Prostate gland (tissue), 2 donors: ENCODE data around the gene CAMKMT. TPM values are rescaled to one million over a fixed set of nuclear protein-coding genes. Genes with fewer than 3 reads are reported as not detected.

ENCODE experiments used
- DNase-seq: peaks from one replicate; pipeline ENCODE4 v3.0.0-alpha.2; 2019; ENCODE audit warnings: low spot score
- H3K27ac ChIP-seq, 2 donors: fragments of 200-600 bp; sonication (generic); 2 replicates each; pipeline ENCODE4 v1.5.1; 2017 to 2019
- H3K27me3 ChIP-seq: fragments of 200-600 bp; sonication (generic); replicated peaks from 2 replicates; pipeline ENCODE4 v1.5.1; 2019; ENCODE audit not compliant: insufficient read depth
- H3K36me3 ChIP-seq, 2 donors: fragments of 200-600 bp; sonication (generic); 1 replicate in 1 of 2; 2 replicates in 1 of 2; pipeline versions ENCODE4 v1.5.1 to v1.8.1; 2017 to 2019
- H3K4me1 ChIP-seq: fragments of 200-600 bp; sonication (generic); replicated peaks from 2 replicates; pipeline ENCODE4 v1.5.1; 2019
- H3K4me3 ChIP-seq, 2 donors: fragments of 200-600 bp; sonication (generic); 2 replicates each; pipeline ENCODE4 v1.5.1; 2017 to 2019
- H3K9me3 ChIP-seq: fragments of 200-600 bp; sonication (generic); 2 replicates; pipeline ENCODE4 v1.5.1; 2017
- POLR2A ChIP-seq: fragments of 450-650 bp; IDR thresholded peaks from one replicate; pipeline ENCODE4 v1.6.1; 2016; ENCODE audit warnings: antibody characterized with exemption, mild to moderate bottlenecking
- POLR2AphosphoS5 ChIP-seq: sonication (generic); formaldehyde crosslinking; IDR thresholded peaks from one replicate; pipeline ENCODE4 v1.6.1; 2017; ENCODE audit warnings: antibody characterized with exemption
- WGBS: methylation state at CpG from one replicate; pipeline ENCODE4 v1.1.5; 2018; 5-methylcytosine and 5-hydroxymethylcytosine counted together
- intact Hi-C: fragments of 100-400 bp; cut with DNase I; formaldehyde crosslinking; loops from one replicate; pipeline ENCODE4 v1.14.2; 2022
- total RNA-seq, 2 donors: library from RNA; depleted of rRNA; stranded (reverse); fragments of >200 nt; gene quantifications; one replicate each; pipeline ENCODE4 v1.1.0, GENCODE V29; 2016
- TF ChIP-seq, protein P1 (sequence below), 4 experiments: fragments of 200-600 bp in 2 of 4; fragments of 450-650 bp in 2 of 4; sonication (generic) in 2 of 4; IDR thresholded peaks; 1 replicate in 3 of 4; 2 replicates in 1 of 4; pipeline ENCODE4 v1.5.1; 2016 to 2019; ENCODE audit warnings: antibody characterized with exemption in 4 of 4, mild to moderate bottlenecking in 2 of 4, moderate library complexity in 2 of 4

The CAMKMT gene
- total RNA-seq, 2 donors from 2014 or later = 5.4 to 7.6 TPM

DNA sequence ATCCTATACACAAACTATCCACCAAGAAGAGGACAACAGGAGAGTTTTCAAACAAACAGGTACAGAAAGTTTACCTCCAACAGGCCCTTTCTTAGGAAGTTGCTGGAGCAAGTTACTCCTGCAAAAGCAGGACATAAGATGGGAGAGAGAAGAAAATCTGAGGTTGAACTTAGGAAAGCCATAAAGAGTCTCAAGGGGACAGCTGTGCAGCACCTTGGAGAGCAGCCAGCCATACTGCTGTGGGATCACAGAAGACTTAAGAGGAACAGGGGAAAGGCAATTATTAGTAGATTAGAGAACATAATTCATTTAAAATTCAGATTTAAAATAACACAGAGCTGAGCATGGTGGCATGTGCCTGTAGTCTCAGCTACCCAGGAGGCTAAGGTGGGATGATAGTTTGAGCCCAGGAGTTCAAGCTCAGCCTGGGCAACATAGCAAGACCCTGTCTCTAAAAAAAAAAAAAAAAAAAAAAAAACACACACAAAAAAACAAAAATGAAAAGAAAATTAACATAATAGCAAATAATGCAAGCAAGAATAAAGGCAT, 431.6 kb downstream of the CAMKMT start:
- intact Hi-C loops = no loop called here
- Histone ChIP-seq H3K4me1 (no peaks in the 10 kb centered on the region), H3K4me3 (no peak overlapping the region), H3K9me3 (no peaks in the 10 kb centered on the region), H3K36me3 (no peaks in the 10 kb centered on the region), H3K27ac (no peak overlapping the region), H3K27me3 (no peaks in the 10 kb centered on the region)
- TF ChIP-seq POLR2A = no peak
- no peak for TF ChIP-seq POLR2AphosphoS5
- TF ChIP-seq, protein P1, sequence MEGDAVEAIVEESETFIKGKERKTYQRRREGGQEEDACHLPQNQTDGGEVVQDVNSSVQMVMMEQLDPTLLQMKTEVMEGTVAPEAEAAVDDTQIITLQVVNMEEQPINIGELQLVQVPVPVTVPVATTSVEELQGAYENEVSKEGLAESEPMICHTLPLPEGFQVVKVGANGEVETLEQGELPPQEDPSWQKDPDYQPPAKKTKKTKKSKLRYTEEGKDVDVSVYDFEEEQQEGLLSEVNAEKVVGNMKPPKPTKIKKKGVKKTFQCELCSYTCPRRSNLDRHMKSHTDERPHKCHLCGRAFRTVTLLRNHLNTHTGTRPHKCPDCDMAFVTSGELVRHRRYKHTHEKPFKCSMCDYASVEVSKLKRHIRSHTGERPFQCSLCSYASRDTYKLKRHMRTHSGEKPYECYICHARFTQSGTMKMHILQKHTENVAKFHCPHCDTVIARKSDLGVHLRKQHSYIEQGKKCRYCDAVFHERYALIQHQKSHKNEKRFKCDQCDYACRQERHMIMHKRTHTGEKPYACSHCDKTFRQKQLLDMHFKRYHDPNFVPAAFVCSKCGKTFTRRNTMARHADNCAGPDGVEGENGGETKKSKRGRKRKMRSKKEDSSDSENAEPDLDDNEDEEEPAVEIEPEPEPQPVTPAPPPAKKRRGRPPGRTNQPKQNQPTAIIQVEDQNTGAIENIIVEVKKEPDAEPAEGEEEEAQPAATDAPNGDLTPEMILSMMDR (IDR thresholded peaks at IDR 0.05) = no peak
- no peak for DNase-seq

DNA sequence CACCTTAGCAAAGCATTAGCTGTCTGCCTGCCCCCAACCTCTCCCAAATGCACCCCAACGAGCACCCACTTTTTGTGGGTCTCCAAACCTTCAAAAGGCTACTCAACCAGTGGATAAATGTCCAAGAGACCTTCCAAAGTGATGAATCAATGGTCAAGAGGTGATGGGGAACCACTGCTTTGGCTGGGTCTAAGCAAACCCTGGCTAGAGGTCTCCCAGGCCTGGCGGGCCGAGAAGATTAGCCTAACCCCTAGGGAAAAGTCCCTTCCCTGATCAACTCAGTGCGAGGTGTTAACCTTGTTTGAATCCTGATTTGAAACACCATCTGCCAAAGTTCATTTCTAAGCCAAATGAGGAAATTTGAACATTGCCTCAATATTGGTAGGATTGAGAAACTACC, 435.0 kb downstream of the CAMKMT start:
- no peak for DNase-seq
- H3K9me3 ChIP-seq = no peaks in the 10 kb centered on the region
- 84% methylated on average over 4 of the region's 4 CpGs for WGBS
- intact Hi-C loops = no loop called here
- no peaks in the 10 kb centered on the region for H3K4me1 ChIP-seq
- H3K27ac ChIP-seq = no peak overlapping the region
- no peaks in the 10 kb centered on the region for H3K36me3 ChIP-seq
- H3K27me3 ChIP-seq = peaks cover 15% of the 10 kb centered on the region
- TF ChIP-seq POLR2AphosphoS5 (no peak), POLR2A (no peak)
- no peak overlapping the region for H3K4me3 ChIP-seq

DNA sequence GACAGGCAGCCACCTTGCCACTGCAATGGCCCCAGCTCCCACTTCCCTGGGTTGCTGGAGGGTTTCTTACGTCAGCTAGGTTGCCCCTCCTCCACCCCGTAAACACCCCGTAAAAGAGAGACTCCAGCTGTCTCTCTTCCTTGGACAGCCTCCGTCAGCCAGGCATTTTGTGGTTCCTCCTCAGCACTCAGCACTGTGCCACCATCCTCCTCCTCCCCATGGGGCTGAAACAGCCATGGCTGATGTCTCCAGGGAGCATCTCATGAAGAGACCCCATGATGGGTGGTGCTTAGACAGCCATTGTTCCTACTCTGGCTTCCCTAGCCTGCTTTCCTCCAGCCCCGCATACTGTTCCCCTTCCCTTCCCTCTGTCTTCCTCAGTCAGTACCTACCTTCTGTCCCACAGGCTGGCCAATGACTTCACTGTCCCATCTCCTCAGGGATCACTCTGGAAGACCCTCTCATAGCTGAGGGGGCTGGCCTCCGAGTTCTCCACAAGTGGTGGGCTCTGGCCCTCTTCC, 436.5 kb downstream of the CAMKMT start:
- intact Hi-C loops = no loop called here
- no peak for DNase-seq
- Histone ChIP-seq H3K27me3 (peaks cover 28% of the 10 kb centered on the region), H3K27ac (no peak overlapping the region), H3K4me1 (no peaks in the 10 kb centered on the region), H3K36me3 (no peaks in the 10 kb centered on the region), H3K9me3 (no peaks in the 10 kb centered on the region), H3K4me3 (no peak overlapping the region)
- TF ChIP-seq POLR2A = no peak
- no peak for TF ChIP-seq POLR2AphosphoS5
- TF ChIP-seq, protein P1 (IDR thresholded peaks at IDR 0.05) = no peak
- WGBS = 49% methylated on average over 6 of the region's 6 CpGs

DNA sequence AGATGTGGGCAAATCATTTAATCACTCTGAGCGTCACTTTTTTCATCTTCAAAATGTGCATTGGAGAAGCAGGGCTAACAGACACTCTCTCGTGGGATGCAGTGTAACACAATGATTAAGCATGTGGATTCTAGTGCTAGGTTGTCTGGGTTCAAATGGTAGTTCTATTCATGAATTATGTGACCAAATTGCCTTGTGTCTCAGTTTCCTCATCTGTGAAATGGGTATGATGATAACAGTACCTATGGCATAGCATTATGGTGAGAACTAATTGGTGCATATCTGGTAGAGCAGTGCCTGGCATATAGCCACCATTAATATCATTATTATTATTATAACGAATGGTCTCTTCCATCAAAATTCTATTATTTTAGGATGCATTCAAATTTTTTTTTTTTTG, 437.4 kb downstream of the CAMKMT start:
- H3K4me3 ChIP-seq = no peak overlapping the region
- no peaks in the 10 kb centered on the region for H3K36me3 ChIP-seq
- WGBS = 90% methylated on average over 3 of the region's 3 CpGs
- intact Hi-C loops = no loop called here
- TF ChIP-seq, protein P1 (IDR thresholded peaks at IDR 0.05) = no peak
- TF ChIP-seq POLR2AphosphoS5 (no peak), POLR2A (no peak)
- no peaks in the 10 kb centered on the region for H3K4me1 ChIP-seq
- H3K27ac ChIP-seq = no peak overlapping the region
- no peak for DNase-seq
- H3K9me3 ChIP-seq = no peaks in the 10 kb centered on the region
- peaks cover 28% of the 10 kb centered on the region for H3K27me3 ChIP-seq

DNA sequence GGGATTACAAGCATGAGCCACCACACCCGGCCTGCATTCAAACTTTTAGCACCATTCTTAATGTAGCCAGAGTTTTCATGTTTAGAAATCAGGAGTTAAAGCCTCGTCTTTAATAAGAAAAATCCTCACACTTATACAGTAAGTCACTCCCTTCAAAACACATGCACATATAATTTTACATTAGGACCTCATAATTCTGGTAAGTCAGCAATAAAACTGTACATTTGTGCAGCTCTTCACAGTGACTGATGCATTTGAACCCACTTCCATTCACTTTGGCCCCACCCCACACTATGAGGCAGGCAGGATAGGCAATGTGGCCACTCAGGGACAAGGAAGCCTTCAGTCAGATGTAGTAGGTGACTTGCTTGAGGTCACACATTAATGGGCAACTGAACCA, 438.0 kb downstream of the CAMKMT start:
- no peak for DNase-seq
- Histone ChIP-seq H3K27me3 (peaks cover 28% of the 10 kb centered on the region), H3K4me1 (no peaks in the 10 kb centered on the region), H3K9me3 (no peaks in the 10 kb centered on the region), H3K27ac (no peak overlapping the region), H3K36me3 (no peaks in the 10 kb centered on the region), H3K4me3 (no peak overlapping the region)
- 81% methylated on average over 2 of the region's 2 CpGs for WGBS
- intact Hi-C loops = no loop called here
- TF ChIP-seq POLR2A = no peak
- TF ChIP-seq, protein P1 (IDR thresholded peaks at IDR 0.05) = no peak
- no peak for TF ChIP-seq POLR2AphosphoS5
